ENCODE measurements around the gene ROR1. TPM values are rescaled to one million over a fixed set of nuclear protein-coding genes. Genes with fewer than 3 reads are reported as not detected.

ROR1 gene
- polyA plus RNA-seq, 1 of the 3 experiments (the other 2 are of a cell fraction): 4.0 TPM

DNA sequence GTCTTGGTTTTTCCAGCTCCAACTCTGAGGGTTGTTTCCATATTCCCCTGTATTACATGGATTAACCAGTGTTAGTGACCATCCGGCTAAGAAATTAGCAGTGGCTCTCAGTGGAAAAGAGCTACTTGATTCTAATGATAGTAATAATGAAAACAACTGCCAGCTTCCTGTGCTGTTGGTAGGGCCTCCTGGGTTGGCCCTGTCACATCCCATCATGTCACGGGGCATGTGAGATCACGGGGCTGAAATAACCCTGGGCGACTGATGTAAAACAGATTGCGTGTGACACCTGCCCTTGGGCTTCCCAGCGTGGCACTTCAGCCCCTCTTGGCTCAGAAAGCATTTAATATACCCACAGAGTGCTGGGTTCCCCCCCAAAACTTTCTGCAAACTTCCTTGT lies 149.0 kb downstream of the ROR1 start:
- Histone ChIP-seq H3K9me2 (no peaks in the 10 kb centered on the region), H3K9ac (no peak overlapping the region), H3K4me2 (no peak overlapping the region), H4K20me1 (ENCODE audit: insufficient read depth) (no peaks in the 10 kb centered on the region), H2AFZ (ENCODE audit: low read depth) (no peak overlapping the region), H3F3A (replicated peaks; ENCODE audit: insufficient read depth) (peaks cover 15% of the 10 kb centered on the region), H3K27me3 (ENCODE audit: insufficient read depth) (no peaks in the 10 kb centered on the region), H3K4me3 (ENCODE audit: low read depth in 2 of 2, low read length in 1 of 2) (no peak overlapping the region), H3K9me3 (no peaks in the 10 kb centered on the region), H3K79me2 (ENCODE audit: insufficient read depth) (no peaks in the 10 kb centered on the region), H3K27ac (ENCODE audit: low read depth in 2 of 2, low read length in 1 of 2) (peak overlapping the region in 1 of 2 experiments; percentile 87; a peak in 2 of 4 replicates), H3K36me3 (replicated peaks in 1 of 2; ENCODE audit: control insufficient read depth in 1 of 2, insufficient read depth in 2 of 2, low read length in 1 of 2) (no peaks in the 10 kb centered on the region), H3K4me1 (ENCODE audit: control insufficient read depth in 1 of 2, insufficient read depth in 2 of 2, low read depth in 1 of 2, low read length in 1 of 2) (peaks cover 4 to 22% of the 10 kb centered on the region in 2 experiments; a peak in 3 of 4 replicates)
- WGBS (ENCODE audit: low lambda C conversion rate): 67% methylated on average over 5 of the region's 6 CpGs
- POLR2A ChIA-PET: no interaction called here
- TF ChIP-seq TAF1 (IDR thresholded peaks at IDR 0.05; ENCODE audit: borderline replicate concordance, low read depth, low read length) (no peak), TCF12 (IDR thresholded peaks at IDR 0.05) (peak; percentile 21; the same call in 1 of the 2 replicates), MEF2A (IDR thresholded peaks at IDR 0.05; ENCODE audit: borderline replicate concordance, low read depth) (no peak), NFIC (IDR thresholded peaks at IDR 0.05; ENCODE audit: borderline replicate concordance) (no peak)
- TF ChIP-seq, protein P1, sequence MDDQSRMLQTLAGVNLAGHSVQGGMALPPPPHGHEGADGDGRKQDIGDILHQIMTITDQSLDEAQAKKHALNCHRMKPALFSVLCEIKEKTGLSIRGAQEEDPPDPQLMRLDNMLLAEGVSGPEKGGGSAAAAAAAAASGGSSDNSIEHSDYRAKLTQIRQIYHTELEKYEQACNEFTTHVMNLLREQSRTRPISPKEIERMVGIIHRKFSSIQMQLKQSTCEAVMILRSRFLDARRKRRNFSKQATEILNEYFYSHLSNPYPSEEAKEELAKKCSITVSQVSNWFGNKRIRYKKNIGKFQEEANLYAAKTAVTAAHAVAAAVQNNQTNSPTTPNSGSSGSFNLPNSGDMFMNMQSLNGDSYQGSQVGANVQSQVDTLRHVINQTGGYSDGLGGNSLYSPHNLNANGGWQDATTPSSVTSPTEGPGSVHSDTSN (IDR thresholded peaks at IDR 0.05): 0 out of 2 replicates have a peak, but pooled peaks have one; percentile 27
- TF ChIP-seq, protein P2, sequence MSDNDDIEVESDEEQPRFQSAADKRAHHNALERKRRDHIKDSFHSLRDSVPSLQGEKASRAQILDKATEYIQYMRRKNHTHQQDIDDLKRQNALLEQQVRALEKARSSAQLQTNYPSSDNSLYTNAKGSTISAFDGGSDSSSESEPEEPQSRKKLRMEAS (IDR thresholded peaks at IDR 0.05; ENCODE audit: low read depth): no peak
- TF ChIP-seq, protein P3, sequence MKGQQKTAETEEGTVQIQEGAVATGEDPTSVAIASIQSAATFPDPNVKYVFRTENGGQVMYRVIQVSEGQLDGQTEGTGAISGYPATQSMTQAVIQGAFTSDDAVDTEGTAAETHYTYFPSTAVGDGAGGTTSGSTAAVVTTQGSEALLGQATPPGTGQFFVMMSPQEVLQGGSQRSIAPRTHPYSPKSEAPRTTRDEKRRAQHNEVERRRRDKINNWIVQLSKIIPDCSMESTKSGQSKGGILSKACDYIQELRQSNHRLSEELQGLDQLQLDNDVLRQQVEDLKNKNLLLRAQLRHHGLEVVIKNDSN (IDR thresholded peaks at IDR 0.05; ENCODE audit: borderline replicate concordance, low read depth): no peak
- CTCF ChIA-PET: interaction anchor here (0.8 to 3.5 kb wide), 6 partner anchors 12 to 306 kb away, joined by 3 to 16 read pairs (median 4); partner anchors contain the start of gene ROR1
- DNase-seq: no peak

DNA sequence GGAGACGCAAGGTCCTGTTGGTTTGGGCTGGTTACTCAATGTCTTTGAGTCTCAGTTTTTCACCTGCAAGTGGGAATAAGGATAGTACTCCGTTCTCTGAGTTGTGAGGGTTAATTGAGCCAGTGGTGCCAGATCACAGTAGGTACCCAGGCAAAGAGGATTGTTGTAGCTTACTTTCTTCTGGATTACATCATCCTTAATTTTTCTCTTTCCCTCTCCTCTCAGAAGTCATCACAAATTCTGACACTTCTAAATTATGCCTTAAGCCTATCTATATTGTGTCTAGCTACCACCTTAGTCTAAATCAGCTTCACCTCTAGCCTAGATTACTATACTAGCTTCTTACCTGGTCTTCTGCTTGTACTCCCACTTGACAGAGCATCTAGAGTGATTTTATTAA lies 149.5 kb downstream of the ROR1 start:
- CTCF ChIA-PET: interaction anchor here (0.8 to 3.5 kb wide), 4 partner anchors 148 to 307 kb away, joined by 3 to 16 read pairs (median 7); no protein-coding TSS in a partner anchor
- Histone ChIP-seq H3K4me2 (no peak overlapping the region), H3K9me2 (no peaks in the 10 kb centered on the region), H3K27me3 (ENCODE audit: insufficient read depth) (no peaks in the 10 kb centered on the region), H3K36me3 (replicated peaks in 1 of 2; ENCODE audit: control insufficient read depth in 1 of 2, insufficient read depth in 2 of 2, low read length in 1 of 2) (no peaks in the 10 kb centered on the region), H3K9ac (no peak overlapping the region), H3K9me3 (no peaks in the 10 kb centered on the region), H3K27ac (ENCODE audit: low read depth in 2 of 2, low read length in 1 of 2) (peak overlapping the region in 1 of 2 experiments; percentile 51; a peak in 2 of 4 replicates), H4K20me1 (ENCODE audit: insufficient read depth) (no peaks in the 10 kb centered on the region), H3K4me3 (ENCODE audit: low read depth in 2 of 2, low read length in 1 of 2) (no peak overlapping the region), H3K4me1 (ENCODE audit: control insufficient read depth in 1 of 2, insufficient read depth in 2 of 2, low read depth in 1 of 2, low read length in 1 of 2) (peaks cover 4 to 22% of the 10 kb centered on the region in 2 experiments; a peak in 3 of 4 replicates), H3K79me2 (ENCODE audit: insufficient read depth) (no peaks in the 10 kb centered on the region), H3F3A (replicated peaks; ENCODE audit: insufficient read depth) (peaks cover 15% of the 10 kb centered on the region), H2AFZ (ENCODE audit: low read depth) (no peak overlapping the region)
- TF ChIP-seq FOXM1 (IDR thresholded peaks at IDR 0.05; ENCODE audit: low read depth): no peak
- TF ChIP-seq, protein P2 (IDR thresholded peaks at IDR 0.05; ENCODE audit: low read depth): no peak
- WGBS (ENCODE audit: low lambda C conversion rate): 100% methylated on average over 2 of the region's 2 CpGs
- no peak for DNase-seq
- POLR2A ChIA-PET: no interaction called here

DNA sequence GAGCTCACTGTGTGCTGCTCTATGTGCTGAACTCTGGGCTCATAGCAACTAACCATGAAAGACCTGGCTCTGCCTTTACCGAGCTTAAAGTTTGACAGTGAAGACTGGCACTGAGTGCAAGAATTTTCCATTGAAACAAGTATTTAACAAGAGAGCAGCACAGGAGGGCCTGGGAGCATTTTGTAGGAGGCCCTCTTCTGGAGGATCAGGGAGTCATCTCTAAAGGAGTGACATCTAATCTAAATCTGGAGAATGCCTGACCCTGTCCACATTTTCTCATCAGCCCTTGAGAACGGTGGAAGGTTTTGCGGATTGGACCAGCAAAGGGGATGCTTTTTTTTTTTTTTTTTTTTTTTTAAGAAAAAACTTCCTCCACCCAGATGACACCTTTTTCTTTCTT lies 150.8 kb downstream of the ROR1 start:
- 88% methylated on average over 3 of the region's 3 CpGs for WGBS (ENCODE audit: low lambda C conversion rate)
- H3K4me2 ChIP-seq: no peak overlapping the region
- no peak for DNase-seq
- H3K27ac ChIP-seq (ENCODE audit: low read depth in 2 of 2, low read length in 1 of 2): no peak overlapping the region
- H3K36me3 ChIP-seq (replicated peaks in 1 of 2; ENCODE audit: control insufficient read depth in 1 of 2, insufficient read depth in 2 of 2, low read length in 1 of 2): no peaks in the 10 kb centered on the region
- no peaks in the 10 kb centered on the region for H4K20me1 ChIP-seq (ENCODE audit: insufficient read depth)
- H3F3A ChIP-seq (replicated peaks; ENCODE audit: insufficient read depth): peaks cover 11% of the 10 kb centered on the region
- no peaks in the 10 kb centered on the region for H3K27me3 ChIP-seq (ENCODE audit: insufficient read depth)
- no peaks in the 10 kb centered on the region for H3K9me2 ChIP-seq
- no peak overlapping the region for H2AFZ ChIP-seq (ENCODE audit: low read depth)
- ChIA-PET CTCF (interaction anchor here (0.6 to 0.9 kb wide), 2 partner anchors 318 to 319 kb away, joined by 3 read pairs; no protein-coding TSS in a partner anchor), POLR2A (no interaction called here)
- H3K9me3 ChIP-seq: no peaks in the 10 kb centered on the region
- H3K4me1 ChIP-seq (ENCODE audit: control insufficient read depth in 1 of 2, insufficient read depth in 2 of 2, low read depth in 1 of 2, low read length in 1 of 2): peaks cover 4 to 16% of the 10 kb centered on the region in 2 experiments; a peak in 3 of 4 replicates
- H3K9ac ChIP-seq: no peak overlapping the region
- no peaks in the 10 kb centered on the region for H3K79me2 ChIP-seq (ENCODE audit: insufficient read depth)
- H3K4me3 ChIP-seq (ENCODE audit: low read depth in 2 of 2, low read length in 1 of 2): no peak overlapping the region
- TF ChIP-seq RCOR1 (IDR thresholded peaks at IDR 0.05; ENCODE audit: low read length): no peak
- TF ChIP-seq TCF12 (IDR thresholded peaks at IDR 0.05): no peak
- TF ChIP-seq FOXM1 (IDR thresholded peaks at IDR 0.05; ENCODE audit: low read depth): no peak
- TF ChIP-seq, protein P3 (IDR thresholded peaks at IDR 0.05; ENCODE audit: borderline replicate concordance, low read depth): no peak
- no peak for TF ChIP-seq RAD21 (IDR thresholded peaks at IDR 0.05; ENCODE audit: low read length)
- TF ChIP-seq, protein P4, sequence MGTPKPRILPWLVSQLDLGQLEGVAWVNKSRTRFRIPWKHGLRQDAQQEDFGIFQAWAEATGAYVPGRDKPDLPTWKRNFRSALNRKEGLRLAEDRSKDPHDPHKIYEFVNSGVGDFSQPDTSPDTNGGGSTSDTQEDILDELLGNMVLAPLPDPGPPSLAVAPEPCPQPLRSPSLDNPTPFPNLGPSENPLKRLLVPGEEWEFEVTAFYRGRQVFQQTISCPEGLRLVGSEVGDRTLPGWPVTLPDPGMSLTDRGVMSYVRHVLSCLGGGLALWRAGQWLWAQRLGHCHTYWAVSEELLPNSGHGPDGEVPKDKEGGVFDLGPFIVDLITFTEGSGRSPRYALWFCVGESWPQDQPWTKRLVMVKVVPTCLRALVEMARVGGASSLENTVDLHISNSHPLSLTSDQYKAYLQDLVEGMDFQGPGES (IDR thresholded peaks at IDR 0.05; ENCODE audit: low read depth, low read length): no peak
- TF ChIP-seq RFX5 (IDR thresholded peaks at IDR 0.05; ENCODE audit: low read length): no peak
- TF ChIP-seq, protein P2 (IDR thresholded peaks at IDR 0.05; ENCODE audit: low read depth): no peak
- TF ChIP-seq, protein P1 (IDR thresholded peaks at IDR 0.05): no peak
- no peak for TF ChIP-seq RXRA (IDR thresholded peaks at IDR 0.05; ENCODE audit: borderline replicate concordance, low read depth)
- TF ChIP-seq MEF2A (IDR thresholded peaks at IDR 0.05; ENCODE audit: borderline replicate concordance, low read depth): no peak
